H1 (cell line): ENCODE results near the gene CWH43.

Source experiments
- ATF2 ChIP-seq: IDR thresholded peaks from 2 replicates; pipeline ENCODE4 v1.6.1; 2012; ENCODE audit warnings: low read length, inconsistent platforms
- EP300 ChIP-seq, 2 experiments: IDR thresholded peaks; 1 replicate in 1 of 2; 2 replicates in 1 of 2; pipeline ENCODE4 v1.6.1; 2011 to 2012; ENCODE audit warnings: low read depth in 2 of 2, low read length in 2 of 2, mild to moderate bottlenecking in 2 of 2, borderline replicate concordance in 1 of 2, inconsistent platforms in 1 of 2, moderate library complexity in 1 of 2
- HDAC6 ChIP-seq: IDR thresholded peaks from one replicate; pipeline ENCODE4 v1.7.1; 2012; ENCODE audit warnings: low read depth, mild to moderate bottlenecking, inconsistent platforms, low read length, moderate library complexity
- JUND ChIP-seq: IDR thresholded peaks from 2 replicates; pipeline ENCODE4 v1.6.1; 2011; ENCODE audit warnings: mild to moderate bottlenecking, improper control_type of control experiment, low read length
- NANOG ChIP-seq: IDR thresholded peaks from 2 replicates; pipeline ENCODE4 v1.6.1; 2011; ENCODE audit warnings: low read length, low read depth, mild to moderate bottlenecking, inconsistent platforms; ENCODE audit not compliant: insufficient read depth, poor library complexity, severe bottlenecking
- POLR2A ChIP-seq, 2 experiments: IDR thresholded peaks; 1 replicate in 1 of 2; 2 replicates in 1 of 2; pipeline ENCODE4 v1.6.1; 2011; ENCODE audit warnings: low read depth in 2 of 2, low read length in 2 of 2, mild to moderate bottlenecking in 2 of 2; ENCODE audit errors: control extremely low read depth in 1 of 2
- POLR2AphosphoS5 ChIP-seq: IDR thresholded peaks from 2 replicates; pipeline ENCODE4 v1.6.1; 2011; ENCODE audit warnings: low read depth, low read length
- RFX5 ChIP-seq: IDR thresholded peaks from 2 replicates; pipeline ENCODE4 v1.6.1; 2011; ENCODE audit warnings: low read depth, low read length, improper control_type of control experiment, borderline replicate concordance
- TEAD4 ChIP-seq: IDR thresholded peaks from 2 replicates; pipeline ENCODE4 v1.6.1; 2012; ENCODE audit warnings: low read depth, low read length, inconsistent platforms, mixed read lengths
- TF ChIP-seq, protein P1 (sequence below), 3 experiments: IDR thresholded peaks; 1 replicate in 2 of 3; 2 replicates in 1 of 3; pipeline versions ENCODE4 v1.5.1 to v1.6.1; 2011; ENCODE audit warnings: low read length in 3 of 3, mild to moderate bottlenecking in 3 of 3, inconsistent platforms in 2 of 3, low read depth in 1 of 3, moderate library complexity in 1 of 3; ENCODE audit not compliant: insufficient read depth in 1 of 3; ENCODE audit errors: control extremely low read depth in 1 of 3

- TF ChIP-seq ATF2 (no peak), POLR2A (IDR thresholded peaks at IDR 0.05; ENCODE audit: control extremely low read depth in 1 of 2, low read depth in 2 of 2, low read length in 2 of 2) (no peak), TEAD4 (no peak), JUND (no peak), RFX5 (no peak), POLR2AphosphoS5 (no peak), EP300 (IDR thresholded peaks at IDR 0.05; ENCODE audit: borderline replicate concordance in 1 of 2, low read depth in 2 of 2, low read length in 2 of 2) (no peak), NANOG (no peak), HDAC6 (no peak)
- TF ChIP-seq, protein P1, sequence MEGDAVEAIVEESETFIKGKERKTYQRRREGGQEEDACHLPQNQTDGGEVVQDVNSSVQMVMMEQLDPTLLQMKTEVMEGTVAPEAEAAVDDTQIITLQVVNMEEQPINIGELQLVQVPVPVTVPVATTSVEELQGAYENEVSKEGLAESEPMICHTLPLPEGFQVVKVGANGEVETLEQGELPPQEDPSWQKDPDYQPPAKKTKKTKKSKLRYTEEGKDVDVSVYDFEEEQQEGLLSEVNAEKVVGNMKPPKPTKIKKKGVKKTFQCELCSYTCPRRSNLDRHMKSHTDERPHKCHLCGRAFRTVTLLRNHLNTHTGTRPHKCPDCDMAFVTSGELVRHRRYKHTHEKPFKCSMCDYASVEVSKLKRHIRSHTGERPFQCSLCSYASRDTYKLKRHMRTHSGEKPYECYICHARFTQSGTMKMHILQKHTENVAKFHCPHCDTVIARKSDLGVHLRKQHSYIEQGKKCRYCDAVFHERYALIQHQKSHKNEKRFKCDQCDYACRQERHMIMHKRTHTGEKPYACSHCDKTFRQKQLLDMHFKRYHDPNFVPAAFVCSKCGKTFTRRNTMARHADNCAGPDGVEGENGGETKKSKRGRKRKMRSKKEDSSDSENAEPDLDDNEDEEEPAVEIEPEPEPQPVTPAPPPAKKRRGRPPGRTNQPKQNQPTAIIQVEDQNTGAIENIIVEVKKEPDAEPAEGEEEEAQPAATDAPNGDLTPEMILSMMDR (IDR thresholded peaks at IDR 0.05; ENCODE audit: control extremely low read depth in 1 of 3, insufficient read depth in 1 of 3, low read depth in 1 of 3, low read length in 3 of 3), result no peak
Measured at GRCh38 chr4:48937033-48937432, 49.0 kb upstream of the CWH43 start.
